ENCODE measurements around the gene TLL1. TPM values are rescaled to one million over a fixed set of nuclear protein-coding genes. Genes with fewer than 3 reads are reported as not detected.

Gene TLL1
- polyA plus RNA-seq, 1 experiment: not detected

DNA sequence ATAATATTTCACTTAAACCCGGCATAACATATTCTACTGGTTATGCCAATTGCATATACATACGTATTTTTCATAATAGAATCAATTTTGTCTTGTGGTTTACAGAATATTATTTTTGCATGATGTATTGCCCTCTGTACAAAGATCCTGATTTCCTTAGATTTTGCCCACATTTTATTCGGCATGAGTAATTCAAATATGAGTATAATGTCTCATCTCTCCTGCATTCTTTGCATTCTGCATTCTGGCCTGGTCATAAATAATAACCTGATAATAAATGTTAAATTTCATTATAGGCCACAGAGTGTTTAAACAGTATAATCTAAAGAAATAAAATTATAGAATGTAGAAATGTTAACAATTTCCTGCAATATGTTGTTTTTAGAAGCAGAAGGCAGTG is 205.3 kb downstream of the TLL1 start:
- ChIA-PET CTCF (no interaction called here), POLR2A (no interaction called here)
- H3K27me3 ChIP-seq (ENCODE audit: control insufficient read depth, insufficient read depth, low read length): no peaks in the 10 kb centered on the region

DNA sequence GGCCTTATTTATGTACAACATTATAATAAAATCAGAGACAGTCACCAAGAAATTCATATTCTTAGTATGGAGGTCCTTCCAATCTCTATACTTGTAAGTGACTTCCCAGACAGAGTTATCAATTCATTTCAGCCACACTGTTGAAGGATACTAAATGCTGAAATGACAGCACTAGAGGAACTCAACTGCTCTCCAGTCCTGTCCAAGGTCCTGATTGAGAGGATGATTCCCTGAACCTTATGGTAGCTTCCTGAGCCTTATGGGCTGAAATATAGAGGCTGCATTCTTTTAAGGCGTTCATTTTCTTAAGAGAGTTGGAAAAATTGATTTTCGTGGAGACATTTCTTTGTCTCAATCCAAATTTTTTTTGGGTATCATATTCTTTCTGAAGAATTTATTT is 205.9 kb downstream of the TLL1 start:
- H3K4me3 ChIP-seq (ENCODE audit: low read depth, low read length): no peak overlapping the region
- no peaks in the 10 kb centered on the region; the same call in 1 of the 2 replicates for H3K9me3 ChIP-seq (ENCODE audit: control insufficient read depth, insufficient read depth, low read length)
- H3K27ac ChIP-seq (ENCODE audit: low read depth, low read length): no peak overlapping the region
- CTCF ChIA-PET: no interaction called here
- no peak for DNase-seq (ENCODE audit: low read depth, low spot score)
- POLR2A ChIA-PET: no interaction called here
- TF ChIP-seq, protein P1, sequence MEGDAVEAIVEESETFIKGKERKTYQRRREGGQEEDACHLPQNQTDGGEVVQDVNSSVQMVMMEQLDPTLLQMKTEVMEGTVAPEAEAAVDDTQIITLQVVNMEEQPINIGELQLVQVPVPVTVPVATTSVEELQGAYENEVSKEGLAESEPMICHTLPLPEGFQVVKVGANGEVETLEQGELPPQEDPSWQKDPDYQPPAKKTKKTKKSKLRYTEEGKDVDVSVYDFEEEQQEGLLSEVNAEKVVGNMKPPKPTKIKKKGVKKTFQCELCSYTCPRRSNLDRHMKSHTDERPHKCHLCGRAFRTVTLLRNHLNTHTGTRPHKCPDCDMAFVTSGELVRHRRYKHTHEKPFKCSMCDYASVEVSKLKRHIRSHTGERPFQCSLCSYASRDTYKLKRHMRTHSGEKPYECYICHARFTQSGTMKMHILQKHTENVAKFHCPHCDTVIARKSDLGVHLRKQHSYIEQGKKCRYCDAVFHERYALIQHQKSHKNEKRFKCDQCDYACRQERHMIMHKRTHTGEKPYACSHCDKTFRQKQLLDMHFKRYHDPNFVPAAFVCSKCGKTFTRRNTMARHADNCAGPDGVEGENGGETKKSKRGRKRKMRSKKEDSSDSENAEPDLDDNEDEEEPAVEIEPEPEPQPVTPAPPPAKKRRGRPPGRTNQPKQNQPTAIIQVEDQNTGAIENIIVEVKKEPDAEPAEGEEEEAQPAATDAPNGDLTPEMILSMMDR (IDR thresholded peaks at IDR 0.05; ENCODE audit: low read depth, low read length): no peak
- H3K27me3 ChIP-seq (ENCODE audit: control insufficient read depth, insufficient read depth, low read length): no peaks in the 10 kb centered on the region

More for the DNA sequence above, 205.3 kb downstream of the TLL1 start:
- TF ChIP-seq, protein P1 (IDR thresholded peaks at IDR 0.05; ENCODE audit: low read depth, low read length): no peak
- H3K9me3 ChIP-seq (ENCODE audit: control insufficient read depth, insufficient read depth, low read length): no peaks in the 10 kb centered on the region; the same call in 1 of the 2 replicates
- no peak for DNase-seq (ENCODE audit: low read depth, low spot score)
- H3K27ac ChIP-seq (ENCODE audit: low read depth, low read length): no peak overlapping the region
- no peak overlapping the region for H3K4me3 ChIP-seq (ENCODE audit: low read depth, low read length)

DNA sequence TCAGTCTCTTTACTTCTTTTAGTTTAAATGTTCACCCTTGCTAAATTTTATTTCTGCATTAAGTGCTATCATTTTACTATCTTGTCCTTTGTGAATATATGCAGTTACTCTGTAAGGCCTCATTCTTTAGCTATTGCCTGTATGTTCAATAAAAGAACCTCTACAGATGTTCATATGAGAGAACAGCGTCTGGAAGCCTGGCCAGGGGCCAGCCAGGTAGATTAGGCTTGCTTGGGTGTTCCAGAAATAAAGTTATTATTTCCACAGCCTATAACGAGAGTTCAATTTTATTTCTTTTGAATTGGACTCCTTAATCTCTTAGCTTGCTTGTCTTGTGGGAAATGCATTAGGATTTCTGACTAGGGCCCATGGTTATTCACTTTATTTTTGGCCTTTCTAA is 214.5 kb downstream of the TLL1 start:
- no peak overlapping the region for H3K4me3 ChIP-seq (ENCODE audit: low read depth, low read length)
- no peaks in the 10 kb centered on the region for H3K9me3 ChIP-seq (ENCODE audit: control insufficient read depth, insufficient read depth, low read length)
- DNase-seq (ENCODE audit: low read depth, low spot score): no peak
- H3K27me3 ChIP-seq (ENCODE audit: control insufficient read depth, insufficient read depth, low read length): no peaks in the 10 kb centered on the region
- no peak overlapping the region for H3K27ac ChIP-seq (ENCODE audit: low read depth, low read length)
- ChIA-PET CTCF (interaction anchor here (1.5 to 3.4 kb wide), 2 partner anchors 551 to 594 kb away, joined by 6 to 40 read pairs; no protein-coding TSS in a partner anchor), POLR2A (no interaction called here)
- TF ChIP-seq, protein P1 (IDR thresholded peaks at IDR 0.05; ENCODE audit: low read depth, low read length): no peak

DNA sequence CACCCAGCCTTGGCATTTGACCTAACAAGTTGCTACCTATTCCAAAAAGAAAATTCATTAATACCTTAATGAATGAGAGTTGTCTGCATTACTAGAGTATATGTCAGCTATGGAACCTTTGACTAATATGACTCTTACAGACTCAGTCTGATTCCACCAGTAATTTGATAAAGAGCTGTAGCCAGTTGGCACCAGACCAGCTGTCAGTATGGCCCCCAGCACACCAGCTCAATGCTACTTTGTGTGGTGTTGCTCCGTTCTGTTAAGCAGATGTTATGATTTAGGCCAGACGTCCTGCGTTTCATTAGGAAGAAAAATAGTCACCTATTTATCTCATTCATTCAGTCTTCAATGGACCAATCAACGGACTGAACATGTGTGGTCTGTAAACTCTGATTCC is 215.5 kb downstream of the TLL1 start:
- TF ChIP-seq, protein P1 (IDR thresholded peaks at IDR 0.05; ENCODE audit: low read depth, low read length): no peak
- no peak overlapping the region for H3K4me3 ChIP-seq (ENCODE audit: low read depth, low read length)
- no peaks in the 10 kb centered on the region for H3K27me3 ChIP-seq (ENCODE audit: control insufficient read depth, insufficient read depth, low read length)
- no peaks in the 10 kb centered on the region for H3K9me3 ChIP-seq (ENCODE audit: control insufficient read depth, insufficient read depth, low read length)
- POLR2A ChIA-PET: no interaction called here
- H3K27ac ChIP-seq (ENCODE audit: low read depth, low read length): no peak overlapping the region
- DNase-seq (ENCODE audit: low read depth, low spot score): no peak
- CTCF ChIA-PET: interaction anchor here (1.5 to 3.4 kb wide), 2 partner anchors 552 to 595 kb away, joined by 6 to 40 read pairs; no protein-coding TSS in a partner anchor

DNA sequence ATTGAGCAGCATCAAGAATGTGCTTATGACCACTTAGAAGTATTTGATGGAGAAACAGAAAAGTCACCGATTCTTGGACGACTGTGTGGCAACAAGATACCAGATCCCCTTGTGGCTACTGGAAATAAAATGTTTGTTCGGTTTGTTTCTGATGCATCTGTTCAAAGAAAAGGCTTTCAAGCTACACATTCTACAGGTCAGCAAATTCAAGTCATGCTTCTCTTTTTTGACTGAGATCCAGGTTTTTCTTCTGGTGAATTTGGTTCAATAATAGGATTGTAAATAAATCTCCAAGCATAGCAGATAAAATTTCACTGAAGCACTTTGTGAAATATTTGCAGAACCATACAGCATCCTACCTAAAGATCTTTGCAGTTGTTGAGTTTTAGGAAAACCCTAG is 218.1 kb downstream of the TLL1 start:
- ChIA-PET POLR2A (no interaction called here), CTCF (interaction anchor here (0.7 to 3.1 kb wide), 6 partner anchors 549 to 601 kb away, joined by 3 to 61 read pairs (median 5); no protein-coding TSS in a partner anchor)
- Histone ChIP-seq H3K27me3 (ENCODE audit: control insufficient read depth, insufficient read depth, low read length) (no peaks in the 10 kb centered on the region), H3K27ac (ENCODE audit: low read depth, low read length) (no peak overlapping the region), H3K4me3 (ENCODE audit: low read depth, low read length) (no peak overlapping the region), H3K9me3 (ENCODE audit: control insufficient read depth, insufficient read depth, low read length) (no peaks in the 10 kb centered on the region)
- TF ChIP-seq, protein P1 (IDR thresholded peaks at IDR 0.05; ENCODE audit: low read depth, low read length): no peak
- DNase-seq (ENCODE audit: low read depth, low spot score): no peak

Measured in AG04450 (cell line).